Measurements from ENCODE around the gene EBI3. TPM values are rescaled to one million over a fixed set of nuclear protein-coding genes. Genes with fewer than 3 reads are reported as not detected.

The EBI3 gene
- total and polyA plus RNA-seq, 2 of the 8 experiments (the other 6 are each of a cell fraction or from before 2014, with no cell fraction given) = 0.99 to 8.4 TPM

- no peak for FAIRE-seq
- H3K4ac ChIP-seq (replicated peaks; ENCODE audit: insufficient read length, low read depth, low read length) = peak overlapping the region; percentile 53
- H3K27me3 ChIP-seq (replicated peaks in 1 of 4; ENCODE audit: control insufficient read depth in 3 of 4, extremely low read depth in 1 of 4, insufficient read depth in 3 of 4, low read length in 3 of 4) = no peaks in the 10 kb centered on the region
- no peak overlapping the region for H3K4me3 ChIP-seq (ENCODE audit: extremely low read depth in 1 of 4, insufficient read depth in 2 of 4, low read depth in 3 of 4, low read length in 4 of 4)
- H3K27ac ChIP-seq (ENCODE audit: low read depth, low read length) = no peak overlapping the region
- no peak overlapping the region for H2AK5ac ChIP-seq (ENCODE audit: low read depth, low read length)
- no peak overlapping the region for H3K18ac ChIP-seq (ENCODE audit: extremely low read depth, low read length)
- WGBS, 2 experiments (ENCODE audit: extremely low coverage in 1 of 2, insufficient coverage in 1 of 2, insufficient read length in 1 of 2, insufficient replicate concordance in 2 of 2, low coverage in 1 of 2, low lambda C conversion rate in 2 of 2, missing lambda C conversion rate in 1 of 2) = 85% methylated on average over 21 of the region's 21 CpGs; no CpG with 5 or more reads in 1 of the 2 experiments
- H3K79me1 ChIP-seq (ENCODE audit: low read depth, low read length) = no peaks in the 10 kb centered on the region
- H3K14ac ChIP-seq (ENCODE audit: insufficient read length) = no peak overlapping the region
- H3K4me2 ChIP-seq (ENCODE audit: insufficient read depth in 1 of 2, low read depth in 2 of 2, low read length in 2 of 2) = no peak overlapping the region
- no peaks in the 10 kb centered on the region for H4K20me1 ChIP-seq (replicated peaks in 1 of 2; ENCODE audit: control insufficient read depth in 1 of 2, insufficient read depth in 2 of 2, low read length in 2 of 2)
- no peaks in the 10 kb centered on the region for H3K23me2 ChIP-seq (ENCODE audit: low read depth, low read length)
- H3K56ac ChIP-seq (replicated peaks; ENCODE audit: insufficient read length, low read depth, low read length) = no peak overlapping the region
- no peaks in the 10 kb centered on the region for H3K9me3 ChIP-seq (ENCODE audit: insufficient read depth in 2 of 2, low read depth in 1 of 2, low read length in 1 of 2)
- peaks cover 0 to 4% (median 1%) of the 10 kb centered on the region in 4 experiments; a peak in 2 of 7 replicates for H3K4me1 ChIP-seq (replicated peaks in 1 of 4; ENCODE audit: control insufficient read depth in 3 of 4, insufficient read depth in 4 of 4, low read length in 3 of 4)
- no peaks in the 10 kb centered on the region for H3K79me2 ChIP-seq (ENCODE audit: control insufficient read depth in 1 of 2, insufficient read depth in 2 of 2, low read length in 2 of 2)
- H2BK5ac ChIP-seq (ENCODE audit: low read depth, low read length) = no peak overlapping the region
- H3K36me3 ChIP-seq (ENCODE audit: control insufficient read depth in 2 of 4, insufficient read depth in 4 of 4, low read length in 3 of 4) = no peaks in the 10 kb centered on the region
- no peak overlapping the region for H4K91ac ChIP-seq (replicated peaks; ENCODE audit: insufficient read length, low read length)
- H2BK20ac ChIP-seq (ENCODE audit: low read length) = no peak overlapping the region
- H2BK15ac ChIP-seq (ENCODE audit: low read length) = no peak overlapping the region
- no peak overlapping the region for H4K8ac ChIP-seq (ENCODE audit: extremely low read depth, insufficient read depth, low read length)
- H2BK120ac ChIP-seq (replicated peaks; ENCODE audit: low read depth, low read length) = no peak overlapping the region
- no peak for DNase-seq (ENCODE audit: low read depth in 1 of 2, low spot score in 2 of 2)
- no peak overlapping the region for H4K5ac ChIP-seq (ENCODE audit: insufficient read length, low read depth, low read length)
- POLR2A ChIA-PET (ENCODE audit: partially characterized antibody) = interaction anchor here (1.3 to 1.9 kb wide), 3 partner anchors 13 to 14 kb away, joined by 3 to 8 read pairs (median 4); partner anchors contain the start of gene YJU2
- H2BK12ac ChIP-seq (ENCODE audit: low read depth, low read length) = no peak overlapping the region
- CTCF ChIA-PET (ENCODE audit: partially characterized antibody) = interaction anchor here (0.7 to 4.4 kb wide), 19 partner anchors 9 to 124 kb away, joined by 3 to 25 read pairs (median 4); partner anchors contain the start of gene YJU2
- no peak overlapping the region for H3K23ac ChIP-seq (ENCODE audit: insufficient read length)
- H2AFZ ChIP-seq (ENCODE audit: low read length) = no peak overlapping the region
- H3K9ac ChIP-seq (replicated peaks in 1 of 4; ENCODE audit: extremely low read depth in 1 of 4, low read depth in 3 of 4, low read length in 3 of 4) = no peak overlapping the region
- TF ChIP-seq, protein P1, sequence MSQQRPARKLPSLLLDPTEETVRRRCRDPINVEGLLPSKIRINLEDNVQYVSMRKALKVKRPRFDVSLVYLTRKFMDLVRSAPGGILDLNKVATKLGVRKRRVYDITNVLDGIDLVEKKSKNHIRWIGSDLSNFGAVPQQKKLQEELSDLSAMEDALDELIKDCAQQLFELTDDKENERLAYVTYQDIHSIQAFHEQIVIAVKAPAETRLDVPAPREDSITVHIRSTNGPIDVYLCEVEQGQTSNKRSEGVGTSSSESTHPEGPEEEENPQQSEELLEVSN (IDR thresholded peaks at IDR 0.05) = no peak
- TF ChIP-seq EZH2 (IDR thresholded peaks at IDR 0.05; ENCODE audit: low read depth, low read length, severe bottlenecking) (no peak), YY1 (IDR thresholded peaks at IDR 0.05; ENCODE audit: low read depth, low read length) (no peak), SIRT6 (IDR thresholded peaks at IDR 0.05; ENCODE audit: low read length) (no peak), ZNF274 (IDR thresholded peaks at IDR 0.05; ENCODE audit: borderline replicate concordance, extremely low read depth, low read length) (no peak), TBP (IDR thresholded peaks at IDR 0.05; ENCODE audit: low read depth, low read length) (no peak), POU5F1 (IDR thresholded peaks at IDR 0.05; ENCODE audit: low read depth, low read length) (no peak), CREB1 (IDR thresholded peaks at IDR 0.05) (no peak), NANOG (IDR thresholded peaks at IDR 0.05; ENCODE audit: insufficient read depth, low read depth, low read length, poor library complexity, severe bottlenecking) (no peak), SP2 (IDR thresholded peaks at IDR 0.05; ENCODE audit: low read length) (no peak), JUND (IDR thresholded peaks at IDR 0.05; ENCODE audit: low read length) (no peak)
Measured at GRCh38 chr19:4234142-4234861, 5.0 kb downstream of the EBI3 start.

All from H1 (cell line).